SK-N-MC (cell line): ENCODE data around the gene NEK7.

ENCODE experiments used
- DNase-seq: peaks from one replicate; pipeline ENCODE4 v3.0.0-alpha.2; 2011; ENCODE audit warnings: low read depth, low spot score
- H3K27ac ChIP-seq: fragments of 200-600 bp; sonication (generic); 2 replicates; pipeline ENCODE4 v1.5.1; 2016; ENCODE audit warnings: mixed run types
- H3K36me3 ChIP-seq: fragments of 200-600 bp; sonication (generic); 2 replicates; pipeline ENCODE4 v1.6.1; 2017; ENCODE audit warnings: antibody characterized with exemption, low read length, mixed read lengths; ENCODE audit not compliant: insufficient read depth
- H3K4me3 ChIP-seq: fragments of 200-600 bp; sonication (generic); 2 replicates; pipeline ENCODE4 v1.5.1; 2016
- H3K9ac ChIP-seq: fragments of 200-600 bp; sonication (generic); 2 replicates; pipeline ENCODE4 v1.8.0; 2017; ENCODE audit warnings: mixed run types, mixed read lengths; ENCODE audit not compliant: insufficient read length
- H3K9me3 ChIP-seq: fragments of 200-600 bp; sonication (generic); 2 replicates; pipeline ENCODE4 v1.6.1; 2017; ENCODE audit warnings: low read depth, mild to moderate bottlenecking, antibody characterized with exemption, low read length, moderate library complexity, mixed read lengths
- EZH2 ChIP-seq: fragments of 200-600 bp; sonication (generic); IDR thresholded peaks from one replicate; pipeline ENCODE4 v1.6.1; 2017; ENCODE audit warnings: antibody characterized with exemption
- FOXP2 ChIP-seq: optimal IDR thresholded peaks from 2 replicates; pipeline ENCODE3; 2011; ENCODE audit warnings: mild to moderate bottlenecking, moderate library complexity; ENCODE audit not compliant: insufficient read depth; ENCODE audit errors: extremely low read length, control extremely low read depth
- POLR2AphosphoS5 ChIP-seq: IDR thresholded peaks from 2 replicates; pipeline ENCODE4 v1.6.1; 2012; ENCODE audit warnings: mild to moderate bottlenecking, low read depth, low read length, borderline replicate concordance

The NEK7 gene

DNA sequence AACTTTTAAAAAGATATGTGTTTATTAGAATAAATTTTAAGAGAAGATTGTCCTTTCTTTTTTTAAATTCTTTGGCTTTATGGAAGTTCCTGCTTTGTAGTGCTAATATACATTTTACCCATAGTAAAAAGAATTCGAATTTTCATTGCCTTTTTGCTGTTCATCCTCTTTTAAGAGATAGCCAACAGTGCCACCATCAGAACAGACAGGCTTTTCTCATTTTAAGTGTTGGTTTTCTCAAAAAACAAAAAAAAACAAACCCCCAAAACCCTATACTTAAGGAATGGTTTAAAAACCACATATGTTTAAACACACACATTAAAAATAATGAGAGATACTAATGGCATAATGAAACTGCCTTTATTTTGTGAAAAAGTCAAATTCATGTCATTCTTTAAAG is 118.8 kb downstream of the NEK7 start:
- H3K36me3 ChIP-seq = no peaks in the 10 kb centered on the region
- no peak overlapping the region for H3K4me3 ChIP-seq
- no peaks in the 10 kb centered on the region for H3K9me3 ChIP-seq
- H3K27ac ChIP-seq = no peak overlapping the region
- no peak for DNase-seq
- H3K9ac ChIP-seq = no peak overlapping the region
- TF ChIP-seq FOXP2 (no peak), POLR2AphosphoS5 (no peak), EZH2 (no peak)

DNA sequence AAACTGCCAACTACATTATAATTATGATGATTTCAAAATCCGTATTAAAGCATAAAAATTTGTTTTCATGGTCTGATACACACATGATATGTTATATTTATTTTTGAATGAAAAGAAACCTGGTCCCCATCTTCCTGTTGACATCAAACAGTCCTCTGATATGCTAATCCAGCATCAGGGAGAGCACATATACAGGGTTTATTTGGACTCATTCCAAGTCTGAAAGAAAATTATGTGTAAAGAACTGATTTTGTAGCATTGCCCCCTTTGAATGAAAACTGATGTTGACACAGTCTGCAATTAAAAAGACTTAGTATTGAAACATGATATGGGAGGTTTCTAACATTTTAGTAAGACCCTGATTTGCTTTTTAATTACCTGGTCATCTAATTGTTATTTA is 119.4 kb downstream of the NEK7 start:
- TF ChIP-seq FOXP2 (no peak), EZH2 (no peak), POLR2AphosphoS5 (no peak)
- Histone ChIP-seq H3K9ac (no peak overlapping the region), H3K9me3 (no peaks in the 10 kb centered on the region), H3K4me3 (no peak overlapping the region), H3K27ac (no peak overlapping the region), H3K36me3 (no peaks in the 10 kb centered on the region)
- no peak for DNase-seq

DNA sequence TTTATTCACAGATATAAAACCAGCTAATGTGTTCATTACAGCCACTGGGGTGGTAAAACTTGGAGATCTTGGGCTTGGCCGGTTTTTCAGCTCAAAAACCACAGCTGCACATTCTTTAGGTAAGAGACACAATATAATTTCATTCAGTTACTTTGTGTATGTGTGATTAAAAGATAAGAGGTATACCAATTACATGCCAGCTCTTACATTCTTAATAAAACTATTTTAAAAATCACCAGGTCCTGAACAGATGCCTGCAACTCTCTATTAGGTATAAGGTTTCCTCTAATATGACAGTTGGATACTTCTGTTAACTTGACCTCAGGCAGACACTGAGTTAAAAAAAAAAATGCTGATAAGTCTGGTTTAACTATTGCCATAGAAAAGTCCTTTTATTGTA is 122.1 kb downstream of the NEK7 start:
- H3K27ac ChIP-seq = no peak overlapping the region
- no peak overlapping the region for H3K4me3 ChIP-seq
- DNase-seq = no peak
- no peak for TF ChIP-seq FOXP2
- H3K36me3 ChIP-seq = no peaks in the 10 kb centered on the region
- no peaks in the 10 kb centered on the region for H3K9me3 ChIP-seq
- no peak overlapping the region for H3K9ac ChIP-seq

DNA sequence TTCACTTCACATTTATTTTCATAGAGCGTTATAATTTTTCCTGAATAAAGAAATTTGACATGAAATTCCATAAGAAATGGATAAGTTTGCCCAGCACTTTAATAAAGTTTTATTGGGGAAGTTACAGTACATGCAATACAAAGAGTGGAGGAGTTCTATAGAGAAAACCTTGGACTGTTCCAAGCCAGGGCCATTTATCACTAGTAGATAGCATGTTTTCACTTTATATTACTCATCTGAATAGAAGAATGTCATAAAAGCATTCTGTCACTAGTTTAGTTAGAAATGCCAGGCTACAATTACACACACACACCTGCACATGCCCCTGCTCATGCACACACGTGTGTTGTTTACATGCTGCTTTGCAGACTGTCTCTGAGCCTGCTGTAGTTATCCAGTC is 123.3 kb downstream of the NEK7 start:
- no peaks in the 10 kb centered on the region for H3K9me3 ChIP-seq
- H3K36me3 ChIP-seq = no peaks in the 10 kb centered on the region
- no peak overlapping the region for H3K27ac ChIP-seq
- H3K9ac ChIP-seq = no peak overlapping the region
- no peak overlapping the region for H3K4me3 ChIP-seq
- DNase-seq = no peak
- TF ChIP-seq EZH2 (no peak), POLR2AphosphoS5 (no peak), FOXP2 (no peak)

GRCh38 chr1:198281911-198282310 is 125.1 kb downstream of the NEK7 start:
- H3K4me3 ChIP-seq = no peak overlapping the region
- H3K9ac ChIP-seq = no peak overlapping the region
- DNase-seq = no peak
- no peak overlapping the region for H3K27ac ChIP-seq
- no peaks in the 10 kb centered on the region for H3K36me3 ChIP-seq
- H3K9me3 ChIP-seq = no peaks in the 10 kb centered on the region
- TF ChIP-seq POLR2AphosphoS5 = no peak
- no peak for TF ChIP-seq EZH2
- no peak for TF ChIP-seq FOXP2

DNA sequence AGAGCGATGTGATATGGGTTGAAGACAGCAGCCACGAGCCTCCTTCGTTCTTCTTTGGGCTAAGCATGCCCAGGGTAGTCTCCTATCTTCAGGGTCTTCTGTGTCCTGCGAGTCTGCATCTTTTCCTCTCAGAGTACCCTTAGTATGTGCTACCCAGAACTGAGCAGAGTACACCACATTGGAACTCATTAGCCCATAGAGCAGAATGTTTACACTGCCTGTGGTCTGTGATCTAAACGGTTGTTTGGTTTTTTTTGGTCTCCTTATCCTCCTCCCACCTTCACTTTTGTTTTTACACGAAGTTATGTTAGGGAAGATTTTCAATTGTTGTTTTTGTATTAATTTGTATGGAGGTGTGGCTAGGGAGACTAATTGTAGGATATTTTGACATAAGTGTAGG is 126.4 kb downstream of the NEK7 start:
- TF ChIP-seq EZH2 = no peak
- no peak for TF ChIP-seq FOXP2
- TF ChIP-seq POLR2AphosphoS5 = no peak
- Histone ChIP-seq H3K27ac (no peak overlapping the region), H3K36me3 (no peaks in the 10 kb centered on the region), H3K9me3 (no peaks in the 10 kb centered on the region), H3K4me3 (no peak overlapping the region), H3K9ac (no peak overlapping the region)
- no peak for DNase-seq

DNA sequence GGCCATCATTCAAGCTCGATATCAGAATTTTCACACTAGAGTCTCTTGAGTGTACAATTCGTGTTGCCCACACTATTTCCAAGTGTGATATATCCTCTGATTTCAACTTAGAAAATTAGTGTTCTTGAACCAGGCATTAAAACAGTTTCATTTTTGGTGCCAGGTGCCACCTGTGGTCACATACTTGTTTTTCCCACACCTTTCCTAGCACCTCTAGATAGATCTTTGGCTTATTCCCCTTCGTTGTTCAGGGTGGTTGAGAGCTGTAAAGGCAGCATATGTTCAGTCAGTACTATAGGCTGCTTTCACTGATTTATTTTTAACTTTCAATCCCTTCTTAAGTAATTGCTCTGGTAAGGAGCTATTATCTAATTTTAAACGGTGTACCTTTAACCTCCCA is 131.1 kb downstream of the NEK7 start:
- DNase-seq = no peak
- Histone ChIP-seq H3K4me3 (no peak overlapping the region), H3K36me3 (no peaks in the 10 kb centered on the region), H3K9ac (no peak overlapping the region), H3K27ac (no peak overlapping the region), H3K9me3 (no peaks in the 10 kb centered on the region)
- TF ChIP-seq FOXP2 = no peak
- no peak for TF ChIP-seq EZH2
- no peak for TF ChIP-seq POLR2AphosphoS5

DNA sequence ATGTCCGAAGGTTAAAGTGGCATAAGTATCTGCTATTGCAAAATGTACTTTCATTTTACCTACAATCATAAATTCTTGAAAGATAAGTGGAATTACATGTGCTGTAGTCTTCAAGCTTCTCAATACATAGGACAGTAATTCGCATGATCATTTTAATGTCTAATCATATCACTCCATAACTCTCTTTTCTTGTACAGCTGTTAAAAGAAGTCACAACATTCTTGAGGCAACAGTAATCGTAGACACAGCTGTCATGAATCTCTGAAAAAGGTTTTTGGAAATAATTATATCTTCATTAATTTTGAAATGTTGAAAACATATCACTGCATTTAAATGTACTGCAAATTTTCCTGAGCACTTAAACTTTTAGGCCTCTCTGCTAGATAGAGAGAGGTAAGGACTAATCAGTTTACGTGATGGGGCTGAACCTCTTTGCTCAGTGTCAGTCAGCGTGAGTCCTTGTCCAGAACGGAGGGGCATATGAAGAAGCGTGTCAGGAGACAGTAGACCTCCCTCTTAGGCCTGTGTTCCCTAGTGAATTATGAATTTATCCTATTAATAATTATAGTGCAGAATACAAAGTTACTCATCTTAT is 133.4 kb downstream of the NEK7 start:
- no peak for DNase-seq
- Histone ChIP-seq H3K36me3 (no peaks in the 10 kb centered on the region), H3K27ac (no peak overlapping the region), H3K9me3 (no peaks in the 10 kb centered on the region), H3K9ac (no peak overlapping the region), H3K4me3 (no peak overlapping the region)
- no peak for TF ChIP-seq POLR2AphosphoS5
- no peak for TF ChIP-seq FOXP2
- TF ChIP-seq EZH2 = no peak

DNA sequence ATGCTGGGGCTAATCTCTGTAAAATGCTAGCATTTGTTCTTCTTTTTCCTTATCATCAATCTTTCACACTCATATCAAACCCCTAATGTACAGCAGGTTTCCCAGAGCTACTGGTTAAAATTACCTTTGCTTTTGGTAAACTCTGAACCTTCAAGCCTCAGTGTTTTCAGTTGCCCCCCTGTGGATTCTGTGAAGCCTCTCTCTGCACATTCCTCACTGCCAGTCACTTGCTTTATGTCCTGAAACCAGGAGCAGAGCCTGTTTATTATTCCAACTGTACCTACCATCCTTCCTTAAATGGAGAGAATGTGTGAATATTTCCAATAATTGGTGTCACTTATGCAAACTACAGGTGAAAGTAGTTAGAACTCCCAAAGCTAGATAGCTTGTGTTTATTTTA is 134.2 kb downstream of the NEK7 start:
- H3K9me3 ChIP-seq = no peaks in the 10 kb centered on the region
- H3K9ac ChIP-seq = no peak overlapping the region
- H3K27ac ChIP-seq = no peak overlapping the region
- H3K4me3 ChIP-seq = no peak overlapping the region
- TF ChIP-seq FOXP2 = no peak
- no peak for TF ChIP-seq POLR2AphosphoS5
- TF ChIP-seq EZH2 = no peak
- H3K36me3 ChIP-seq = no peaks in the 10 kb centered on the region
- no peak for DNase-seq

DNA sequence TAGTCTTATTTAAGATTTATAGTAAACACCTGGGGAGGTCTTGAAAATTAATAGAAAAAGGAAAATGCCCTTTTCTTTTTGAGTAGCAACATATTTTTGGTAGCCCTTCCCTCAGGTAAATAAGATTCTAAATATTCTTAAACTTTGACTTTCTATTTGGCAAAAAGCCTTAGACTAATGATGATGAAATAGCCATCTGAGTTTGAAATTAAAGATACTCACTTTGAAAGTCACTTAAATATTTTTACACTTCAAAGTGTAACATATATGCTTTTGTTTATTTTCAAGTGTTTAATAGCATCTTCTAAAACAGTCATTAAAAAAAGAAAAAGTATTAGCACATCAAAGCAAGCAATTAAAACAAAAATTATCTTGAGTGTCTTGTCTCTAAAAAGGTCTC is 135.1 kb downstream of the NEK7 start:
- DNase-seq = no peak
- Histone ChIP-seq H3K4me3 (no peak overlapping the region), H3K9ac (no peak overlapping the region), H3K9me3 (no peaks in the 10 kb centered on the region), H3K36me3 (no peaks in the 10 kb centered on the region), H3K27ac (no peak overlapping the region)
- no peak for TF ChIP-seq FOXP2
- TF ChIP-seq POLR2AphosphoS5 = no peak
- no peak for TF ChIP-seq EZH2
